Hepatic stellate cell (primary cell): ENCODE measurements around the gene NUDT16.
"Not testable (repeated sequence)": the region's sequence is repeated elsewhere in the genome, so short reads cannot be mapped to it uniquely, and the experiment has no call there.

ENCODE experiments used
- DNase-seq: peaks from one replicate; pipeline ENCODE4 v3.0.0; 2011; ENCODE audit warnings: low spot score

The NUDT16 gene

GRCh38 chr3:131381445-131382291, at the start of gene NUDT16:
Gene NUDT16, plus strand, starts transcription at chr3:131381774. Its CDS starts 31 bp downstream, at chr3:131381805.
- DNase-seq, result peak; percentile 98

DNA sequence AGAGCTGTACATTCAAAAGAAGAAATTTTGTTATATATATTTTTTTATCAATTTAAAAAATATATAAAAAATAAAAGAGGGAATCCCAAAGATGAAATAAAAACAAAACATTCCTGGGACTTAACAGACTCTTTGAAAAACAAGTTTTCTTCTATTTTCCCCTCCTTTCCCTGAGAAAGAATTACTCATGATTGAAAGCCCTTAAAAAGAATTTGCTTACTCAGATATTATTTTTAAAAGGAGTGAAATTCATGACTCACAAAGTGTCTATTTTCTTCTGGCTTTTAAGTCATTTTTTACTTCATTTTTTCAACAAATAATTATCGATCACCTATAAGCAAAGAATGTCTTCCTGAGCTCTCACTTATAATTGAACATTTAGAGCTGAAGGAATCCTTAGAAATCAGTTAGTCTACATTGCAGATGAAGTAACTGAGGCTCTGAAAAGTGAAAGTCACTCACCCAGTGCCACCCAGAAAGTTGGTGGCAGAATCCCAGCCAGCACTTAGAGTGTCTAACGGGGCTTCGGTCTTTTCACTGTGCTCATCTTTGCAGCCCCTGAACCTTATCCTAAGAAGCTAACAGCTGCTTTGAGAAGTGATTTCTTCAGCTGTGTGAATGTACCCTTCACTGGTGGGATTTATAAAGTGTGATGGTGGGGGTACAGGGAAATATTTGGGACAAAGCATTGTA, 42.5 kb upstream of the NUDT16 start:
- no peak for DNase-seq

DNA sequence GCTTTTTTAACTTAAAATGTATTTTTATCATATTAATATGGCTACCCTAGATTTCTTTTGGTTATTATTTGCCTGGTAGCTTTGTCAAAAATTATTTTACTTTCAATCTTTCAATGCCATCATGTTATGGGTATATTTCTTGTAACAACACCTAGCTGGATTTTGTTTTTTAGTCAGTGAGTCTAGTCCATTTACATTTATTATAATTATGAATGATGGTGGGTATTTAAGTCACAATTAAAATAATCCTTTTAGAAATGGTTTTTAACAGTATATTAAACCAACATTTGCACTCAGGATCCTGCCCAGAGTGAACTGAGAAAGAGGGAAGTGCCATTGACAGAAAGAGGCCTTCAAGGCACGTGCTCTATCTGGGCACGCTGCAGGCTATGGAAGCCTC, 39.8 kb upstream of the NUDT16 start:
- no peak for DNase-seq

- no peak for DNase-seq
These were observed 32.7 kb upstream of the NUDT16 start for GRCh38 chr3:131348911-131349310.

- no peak for DNase-seq
These were observed 32.1 kb upstream of the NUDT16 start for GRCh38 chr3:131349454-131349853.

DNA sequence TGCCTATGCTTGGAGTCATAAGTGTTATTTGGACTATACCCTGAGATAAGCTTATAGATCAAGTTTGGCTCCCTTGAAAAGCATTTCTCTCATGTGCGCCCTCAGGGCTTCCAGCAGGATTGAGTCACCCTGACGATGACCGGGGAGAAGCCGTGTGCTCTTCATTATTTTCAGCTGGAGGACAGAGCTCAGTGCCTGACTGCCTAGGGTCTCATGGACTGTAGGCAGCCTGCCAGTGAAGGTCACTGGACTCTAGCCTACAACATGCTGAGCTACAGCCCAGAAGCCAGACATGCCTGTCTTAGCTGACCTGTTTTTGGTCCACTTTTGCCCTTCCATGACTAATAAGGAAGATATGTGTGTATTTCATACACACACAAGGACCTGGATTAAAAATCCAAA, 31.6 kb upstream of the NUDT16 start:
- no peak for DNase-seq

DNA sequence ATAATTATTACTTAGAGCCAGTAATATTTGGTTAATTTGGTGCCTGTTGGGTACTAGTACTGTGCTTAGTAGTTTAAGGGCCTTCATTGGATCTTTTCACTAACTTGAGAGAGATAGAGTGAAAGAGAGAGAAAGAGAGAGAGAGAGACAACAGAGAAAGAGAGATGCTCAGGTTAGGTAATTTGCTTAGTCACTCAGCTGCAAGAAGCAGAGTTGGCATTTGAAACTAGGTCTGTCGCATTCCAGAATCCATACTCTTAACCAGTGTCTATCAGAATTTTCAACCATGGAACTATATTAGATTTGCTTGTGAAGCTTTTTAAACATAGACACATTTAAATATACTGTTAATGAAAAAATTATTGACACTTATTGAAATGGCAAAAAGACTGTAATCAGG, 31.1 kb upstream of the NUDT16 start:
- no peak for DNase-seq

DNA sequence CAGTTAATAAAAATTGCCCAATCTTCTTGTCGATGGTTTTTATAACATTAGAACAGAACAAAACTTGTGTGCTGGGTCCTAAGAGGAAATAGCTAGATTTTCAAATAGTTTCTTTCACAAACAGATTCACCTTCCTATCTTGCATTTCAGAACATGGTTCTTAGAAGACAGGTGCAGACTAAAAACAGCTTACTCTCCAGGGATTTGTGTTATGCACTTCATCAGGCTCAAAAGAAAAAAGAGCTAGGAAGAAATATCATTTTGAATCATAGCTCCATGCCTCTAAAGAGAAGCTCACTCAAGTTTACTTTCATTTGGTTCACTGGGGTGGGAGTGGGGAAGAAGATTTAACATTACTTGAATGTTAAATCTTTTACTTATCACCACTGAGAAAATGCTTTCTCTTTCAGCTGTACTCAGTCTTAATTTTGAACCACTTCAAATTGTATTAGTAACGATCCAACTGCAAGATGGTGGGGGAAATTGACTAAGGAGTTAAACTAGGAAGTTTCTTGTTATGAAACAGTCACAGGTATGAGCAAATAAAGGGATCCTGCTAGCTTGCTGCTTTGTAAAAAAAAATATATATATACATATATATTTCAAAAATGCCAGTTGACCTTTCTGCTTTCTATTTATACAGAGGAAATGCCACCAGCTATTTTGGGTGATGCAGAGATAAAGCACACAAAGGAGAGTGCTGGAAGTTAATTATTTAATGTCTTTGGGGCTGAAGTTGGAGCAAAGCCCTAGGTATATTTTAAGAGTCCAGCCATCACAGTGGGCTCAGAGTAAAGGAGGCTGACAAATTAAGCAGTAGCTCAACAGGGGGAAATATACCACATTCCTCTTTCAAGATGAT, 28.3 kb upstream of the NUDT16 start:
- DNase-seq, result no peak

DNA sequence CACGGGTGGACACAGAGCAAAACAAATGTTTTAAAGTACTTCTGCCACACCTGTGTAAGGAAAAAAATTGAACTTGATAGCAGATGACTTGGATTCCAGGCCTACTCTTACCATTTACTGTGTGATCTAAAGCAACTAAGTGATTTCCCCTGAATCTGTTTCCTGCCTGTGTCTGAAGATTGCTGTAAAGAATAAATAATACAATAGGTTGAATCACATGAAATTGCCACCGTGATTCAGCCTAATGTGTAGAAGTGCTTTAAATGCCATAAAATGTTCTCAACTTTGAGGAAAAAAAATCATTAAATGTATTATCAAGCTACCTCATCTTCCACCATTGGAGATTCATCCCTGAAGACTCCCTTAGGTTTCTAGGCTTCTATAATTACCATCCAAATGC, 27.6 kb upstream of the NUDT16 start:
- no peak for DNase-seq

- DNase-seq, result no peak
These were observed 25.5 kb upstream of the NUDT16 start for GRCh38 chr3:131356006-131356595.

GRCh38 chr3:131357275-131357674, 24.3 kb upstream of the NUDT16 start:
- DNase-seq, result no peak

DNA sequence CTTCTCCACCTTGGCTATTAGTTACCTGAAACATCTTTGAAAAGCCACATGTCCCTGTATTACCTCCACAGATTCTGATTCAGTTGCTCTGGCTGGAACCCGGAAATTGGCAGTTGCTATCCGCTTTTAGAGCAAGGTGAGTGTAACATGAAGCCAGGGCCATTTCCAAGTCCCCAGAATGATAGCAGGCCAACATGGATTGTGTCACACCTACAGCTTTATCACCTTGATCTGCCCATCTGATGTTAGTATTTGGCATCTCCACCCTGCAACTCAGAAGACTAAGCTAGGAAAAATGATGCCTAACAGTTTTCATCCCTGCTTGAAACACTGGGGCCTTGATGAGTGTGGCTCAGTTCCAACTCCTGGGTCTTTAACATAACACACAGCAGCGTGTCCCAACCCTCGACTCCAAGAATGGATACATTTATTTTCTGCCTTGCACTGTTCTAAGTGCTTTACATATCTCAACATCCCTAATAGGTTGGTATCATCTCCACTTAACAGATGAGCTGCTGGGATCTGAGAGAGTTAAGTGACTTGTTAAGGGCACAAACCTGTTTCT, 21.3 kb upstream of the NUDT16 start:
- no peak for DNase-seq

- not testable (repeated sequence) for DNase-seq
These were observed 20.5 kb upstream of the NUDT16 start for GRCh38 chr3:131361066-131361463.

DNA sequence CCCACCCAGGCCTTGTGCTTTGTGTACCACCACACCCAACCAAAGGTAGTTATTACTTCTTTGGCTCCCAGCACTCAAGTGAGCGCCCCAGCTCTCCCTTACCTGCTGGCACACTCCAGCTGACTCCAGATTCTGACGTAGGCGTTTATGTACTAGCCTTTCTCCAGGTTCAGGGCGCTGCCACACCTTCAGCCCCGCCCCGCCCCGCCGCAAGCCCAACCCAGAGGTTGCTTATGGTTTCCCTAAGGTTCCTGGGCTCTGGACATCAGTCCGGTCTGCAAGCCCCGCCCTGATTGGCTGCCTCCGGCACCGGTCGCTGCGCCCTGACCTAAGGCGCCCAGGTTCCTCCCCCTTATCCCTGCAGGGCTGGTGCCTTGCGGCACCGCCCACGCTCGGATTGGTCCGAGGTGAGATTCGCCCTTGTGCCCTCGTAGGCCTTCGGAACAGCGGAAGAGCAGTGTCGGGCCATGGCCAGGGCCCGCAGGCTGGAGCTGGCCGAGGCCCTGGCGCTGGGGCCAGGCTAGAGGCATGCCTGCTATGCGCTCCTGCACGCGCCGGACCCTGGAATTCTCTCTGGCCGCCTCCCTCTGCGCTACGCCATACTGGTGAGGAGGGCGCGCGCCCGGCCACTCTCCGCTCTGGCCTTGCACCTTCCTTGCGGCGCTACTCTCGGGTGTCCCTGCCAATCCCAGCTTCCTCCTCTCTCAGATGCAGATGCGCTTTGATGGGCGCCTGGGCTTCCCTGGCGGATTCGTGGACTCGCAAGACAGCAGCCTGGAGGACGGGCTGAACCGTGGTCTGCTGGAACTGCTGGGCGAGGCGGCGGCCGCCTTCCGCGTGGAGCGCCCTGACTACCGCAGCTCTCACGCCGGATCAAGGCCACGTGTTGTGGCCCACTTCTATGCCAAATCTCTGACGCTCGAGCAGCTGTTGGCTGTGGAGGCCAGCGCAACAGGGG, 19.8 kb upstream of the NUDT16 start:
- peak; percentile 12 for DNase-seq

GRCh38 chr3:131363275-131363674, 18.3 kb upstream of the NUDT16 start:
- DNase-seq, result no peak

DNA sequence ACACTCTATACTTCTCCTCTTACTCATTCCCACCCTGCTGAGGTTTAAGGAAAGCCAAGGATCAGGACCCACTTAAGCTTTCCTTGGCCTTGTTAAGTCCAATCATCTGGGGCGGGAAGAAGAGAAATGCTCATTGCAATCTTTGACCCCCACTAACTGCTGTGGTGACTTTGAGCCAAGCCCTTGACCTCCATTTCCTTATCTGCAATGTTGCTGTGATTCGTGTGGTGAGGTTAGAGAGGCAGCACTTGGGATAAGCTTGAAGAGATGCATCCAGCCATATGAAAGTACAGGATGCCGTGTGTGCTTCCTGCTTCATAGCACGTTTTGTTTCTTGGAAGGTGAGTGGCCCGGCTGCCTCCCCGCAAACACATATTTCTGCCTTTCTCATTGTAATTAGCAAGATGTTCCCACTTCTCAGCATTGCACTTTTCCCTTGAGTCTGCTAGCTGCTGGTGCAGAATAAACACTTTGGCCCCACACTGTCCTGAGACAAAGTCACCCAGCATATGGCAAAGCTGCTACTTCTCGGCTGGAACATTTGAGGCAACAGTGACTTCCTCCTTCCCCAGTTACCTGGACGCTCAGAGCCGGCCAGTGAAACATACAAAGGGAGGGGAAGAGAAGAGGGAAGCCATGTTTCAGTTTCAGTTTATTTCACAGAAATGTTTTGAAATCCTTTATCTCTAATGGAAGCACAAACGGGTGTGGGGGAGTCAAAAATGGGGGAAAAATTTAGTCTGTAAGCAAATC, 10.5 kb upstream of the NUDT16 start:
- no peak for DNase-seq

- no peak for DNase-seq
These were observed 9.9 kb upstream of the NUDT16 start for GRCh38 chr3:131371688-131372066.

DNA sequence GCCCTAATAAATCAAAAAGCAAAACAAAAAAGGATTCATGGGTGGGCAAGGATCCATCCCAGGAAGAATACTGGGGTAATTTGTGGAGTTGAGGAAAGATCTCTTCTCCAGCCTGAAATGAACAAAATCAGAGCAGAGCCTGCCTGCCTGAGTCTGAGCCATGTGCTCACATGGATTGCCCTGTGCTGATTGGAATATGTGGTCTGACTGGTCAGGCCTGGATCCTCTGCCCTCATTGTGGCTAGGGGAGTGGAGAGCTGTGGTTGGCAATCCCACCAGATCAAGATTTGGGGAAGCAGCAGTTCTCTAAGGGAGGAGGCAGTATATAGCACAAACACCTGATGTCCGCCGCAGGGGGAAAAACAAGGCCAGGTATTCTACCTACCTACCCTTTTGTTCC, 6.8 kb upstream of the NUDT16 start:
- DNase-seq, result no peak

DNA sequence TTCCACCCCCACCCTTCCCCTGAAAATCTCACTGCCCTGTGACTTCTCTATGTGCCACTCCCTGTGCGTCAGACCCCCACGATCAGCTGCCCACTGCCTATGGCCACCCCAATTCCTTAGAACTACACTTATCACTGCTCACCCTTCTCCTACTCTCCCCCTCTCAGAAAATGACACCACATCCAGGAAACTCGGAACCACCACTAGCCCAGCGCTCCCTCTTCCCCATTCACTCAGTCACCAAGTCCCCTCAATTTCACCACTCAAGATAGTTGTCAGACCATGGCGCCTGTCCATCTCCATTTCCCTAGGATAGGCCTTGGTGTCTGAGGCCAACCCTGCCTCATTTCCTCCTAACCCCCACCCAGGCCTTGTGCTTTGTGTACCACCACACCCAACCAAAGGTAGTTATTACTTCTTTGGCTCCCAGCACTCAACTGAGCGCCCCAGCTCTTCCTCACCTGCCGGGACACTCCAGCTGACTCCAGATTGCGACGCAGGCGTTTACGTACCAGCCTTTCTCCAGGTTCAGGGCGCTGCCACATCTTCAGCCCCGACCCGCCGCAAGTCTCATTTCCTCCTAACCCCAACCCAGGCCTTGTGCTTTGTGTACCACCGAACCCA, 641 bp upstream of the NUDT16 start:
- DNase-seq, result not testable (repeated sequence)
